H1 (cell line): Measurements from ENCODE around the gene SEL1L3. TPM values are rescaled to one million over a fixed set of nuclear protein-coding genes. Genes with fewer than 3 reads are reported as not detected.

ENCODE experiments used
- CTCF ChIA-PET: fragments of 300-600 bp; sonication (Branson Sonifier 250); formaldehyde crosslinking; loops from one replicate; lab custom pipeline; 2021; ENCODE audit not compliant: partially characterized antibody; lab: Charles Lee
- POLR2A ChIA-PET: fragments of 300-600 bp; sonication (Branson Sonifier 250); formaldehyde crosslinking; loops from one replicate; lab custom pipeline; 2021; ENCODE audit warnings: inconsistent platforms; ENCODE audit not compliant: partially characterized antibody; lab: Charles Lee
- DNase-seq, 2 experiments: peaks; one replicate each; pipeline versions ENCODE4 v3.0.0 to v3.0.0-alpha.2; 2010 to 2022; ENCODE audit warnings: low spot score in 2 of 2, low read depth in 1 of 2, mixed read lengths in 1 of 2
- FAIRE-seq: peaks from 2 replicates; lab custom pipeline; 2011; peaks lifted over from hg19 to GRCh38; lab: Jason Lieb, UNC
- H2AFZ ChIP-seq: 2 replicates; pipeline ENCODE4 v1.8.1; 2012; ENCODE audit warnings: low read length, inconsistent platforms
- H2AK5ac ChIP-seq: 2 replicates; pipeline ENCODE4 v1.6.1; 2013; ENCODE audit warnings: low read depth, low read length
- H2BK120ac ChIP-seq: replicated peaks from 2 replicates; pipeline ENCODE3; 2013; ENCODE audit warnings: low read depth, low read length, inconsistent platforms
- H2BK12ac ChIP-seq: 2 replicates; pipeline ENCODE4 v1.6.1; 2013; ENCODE audit warnings: low read depth, low read length
- H2BK15ac ChIP-seq: 2 replicates; pipeline ENCODE4 v1.6.1; 2013; ENCODE audit warnings: low read length
- H2BK20ac ChIP-seq: 2 replicates; pipeline ENCODE4 v1.6.1; 2013; ENCODE audit warnings: low read length
- H2BK5ac ChIP-seq: 2 replicates; pipeline ENCODE4 v1.6.1; 2013; ENCODE audit warnings: low read depth, low read length
- H3K14ac ChIP-seq: 2 replicates; pipeline ENCODE4 v1.6.1; 2013; ENCODE audit warnings: inconsistent platforms; ENCODE audit not compliant: insufficient read length
- H3K18ac ChIP-seq: 2 replicates; pipeline ENCODE4 v1.6.1; 2013; ENCODE audit warnings: low read length; ENCODE audit errors: extremely low read depth
- H3K23ac ChIP-seq: 2 replicates; pipeline ENCODE4 v1.6.1; 2013; ENCODE audit warnings: inconsistent platforms; ENCODE audit not compliant: insufficient read length
- H3K23me2 ChIP-seq: 2 replicates; pipeline ENCODE4 v1.6.1; 2013; ENCODE audit warnings: low read depth, low read length
- H3K27ac ChIP-seq: 2 replicates; pipeline ENCODE4 v1.6.1; 2011; ENCODE audit warnings: low read depth, low read length, inconsistent platforms
- H3K27me3 ChIP-seq, 4 experiments: replicated peaks in 1 of 4; 1 replicate in 1 of 4; 2 replicates in 3 of 4; pipeline versions ENCODE4 v1.6.1 to v1.8.1; 2011 to 2013; ENCODE audit warnings: low read length in 3 of 4, mild to moderate bottlenecking in 3 of 4, inconsistent platforms in 2 of 4, mixed read lengths in 2 of 4, moderate library complexity in 1 of 4; ENCODE audit not compliant: control insufficient read depth in 3 of 4, insufficient read depth in 3 of 4; ENCODE audit errors: extremely low read depth in 1 of 4
- H3K36me3 ChIP-seq, 4 experiments: 2 replicates each; pipeline versions ENCODE4 v1.6.1 to v1.8.1; 2011 to 2013; ENCODE audit warnings: mild to moderate bottlenecking in 4 of 4, low read length in 3 of 4, moderate library complexity in 2 of 4, control low read depth in 1 of 4, inconsistent platforms in 1 of 4; ENCODE audit not compliant: insufficient read depth in 4 of 4, control insufficient read depth in 2 of 4
- H3K4ac ChIP-seq: replicated peaks from 2 replicates; pipeline ENCODE3; 2013; ENCODE audit warnings: low read length, low read depth, mixed read lengths, inconsistent platforms; ENCODE audit not compliant: insufficient read length
- H3K4me1 ChIP-seq, 4 experiments: replicated peaks in 1 of 4; 1 replicate in 1 of 4; 2 replicates in 3 of 4; pipeline versions ENCODE4 v1.6.1 to v1.8.1; 2011 to 2013; ENCODE audit warnings: low read length in 3 of 4, inconsistent platforms in 2 of 4, mixed read lengths in 1 of 4; ENCODE audit not compliant: insufficient read depth in 4 of 4, control insufficient read depth in 3 of 4
- H3K4me2 ChIP-seq, 2 experiments: 2 replicates each; pipeline versions ENCODE4 v1.6.1 to v1.8.1; 2011 to 2013; ENCODE audit warnings: low read depth in 2 of 2, low read length in 2 of 2, control low read depth in 1 of 2, inconsistent platforms in 1 of 2, mild to moderate bottlenecking in 1 of 2; ENCODE audit not compliant: insufficient read depth in 1 of 2
- H3K4me3 ChIP-seq, 4 experiments: fragments of 200-600, 300-600 bp in 1 of 4; sonication (generic), shearing (Covaris generic), sonication (Bioruptor Twin) in 1 of 4; 2 replicates each; pipeline versions ENCODE4 v1.5.1 to v1.8.1; 2011 to 2016; ENCODE audit warnings: low read length in 4 of 4, low read depth in 3 of 4, control low read depth in 2 of 4, inconsistent platforms in 2 of 4, mild to moderate bottlenecking in 2 of 4, mixed read lengths in 1 of 4, moderate library complexity in 1 of 4; ENCODE audit not compliant: insufficient read depth in 2 of 4; ENCODE audit errors: extremely low read depth in 1 of 4
- H3K56ac ChIP-seq: replicated peaks from 2 replicates; pipeline ENCODE3; 2013; ENCODE audit warnings: low read depth, mild to moderate bottlenecking, mixed read lengths, low read length, inconsistent platforms; ENCODE audit not compliant: insufficient read length
- H3K79me1 ChIP-seq: 2 replicates; pipeline ENCODE4 v1.6.1; 2013; ENCODE audit warnings: low read depth, low read length, control low read depth
- H3K79me2 ChIP-seq, 2 experiments: 2 replicates each; pipeline versions ENCODE4 v1.6.1 to v1.8.1; 2012 to 2013; ENCODE audit warnings: low read length in 2 of 2, mild to moderate bottlenecking in 2 of 2, inconsistent platforms in 1 of 2; ENCODE audit not compliant: insufficient read depth in 2 of 2, control insufficient read depth in 1 of 2
- H3K9ac ChIP-seq, 4 experiments: replicated peaks in 1 of 4; 1 replicate in 1 of 4; 2 replicates in 3 of 4; pipeline versions ENCODE4 v1.6.1 to v1.8.1; 2011 to 2013; ENCODE audit warnings: low read depth in 3 of 4, low read length in 3 of 4, control low read depth in 2 of 4, mild to moderate bottlenecking in 2 of 4, moderate library complexity in 2 of 4, inconsistent platforms in 1 of 4; ENCODE audit errors: extremely low read depth in 1 of 4
- H3K9me3 ChIP-seq, 2 experiments: 2 replicates each; pipeline versions ENCODE4 v1.6.1 to v1.8.1; 2012 to 2013; ENCODE audit warnings: mild to moderate bottlenecking in 2 of 2, moderate library complexity in 2 of 2, control low read depth in 1 of 2, inconsistent platforms in 1 of 2, low read depth in 1 of 2, low read length in 1 of 2, mixed read lengths in 1 of 2; ENCODE audit not compliant: insufficient read depth in 2 of 2
- H4K20me1 ChIP-seq, 2 experiments: replicated peaks in 1 of 2; 2 replicates each; pipeline versions ENCODE3 to v1.8.1; 2011 to 2013; ENCODE audit warnings: inconsistent platforms in 2 of 2, low read length in 2 of 2, mild to moderate bottlenecking in 1 of 2; ENCODE audit not compliant: insufficient read depth in 2 of 2, control insufficient read depth in 1 of 2
- H4K5ac ChIP-seq: 2 replicates; pipeline ENCODE4 v1.6.1; 2013; ENCODE audit warnings: low read length, low read depth, mixed read lengths, inconsistent platforms; ENCODE audit not compliant: insufficient read length
- H4K8ac ChIP-seq: 2 replicates; pipeline ENCODE4 v1.8.0; 2013; ENCODE audit warnings: mild to moderate bottlenecking, moderate library complexity, low read length, inconsistent platforms; ENCODE audit not compliant: insufficient read depth; ENCODE audit errors: extremely low read depth
- H4K91ac ChIP-seq: replicated peaks from 2 replicates; pipeline ENCODE3; 2013; ENCODE audit warnings: low read length, mixed read lengths, inconsistent platforms; ENCODE audit not compliant: insufficient read length
- ASH2L ChIP-seq: fragments of 200-600, 300-600 bp; sonication (generic); IDR thresholded peaks from one replicate; pipeline ENCODE4 v1.7.1; 2017; ENCODE audit warnings: low read length
- BCL11A ChIP-seq, 2 experiments: IDR thresholded peaks; one replicate each; pipeline ENCODE4 v1.6.1; 2011; ENCODE audit warnings: low read depth in 2 of 2, low read length in 2 of 2, mild to moderate bottlenecking in 2 of 2
- CBX8 ChIP-seq: fragments of 300-800, 300-1000 bp; sonication (generic); IDR thresholded peaks from 2 replicates; pipeline ENCODE4 v1.7.1; 2016; ENCODE audit warnings: low read depth, low read length, borderline replicate concordance
- GABPA ChIP-seq: IDR thresholded peaks from 2 replicates; pipeline ENCODE4 v1.6.1; 2011; ENCODE audit warnings: mild to moderate bottlenecking, low read length, moderate library complexity, borderline replicate concordance; ENCODE audit not compliant: insufficient read depth
- JUND ChIP-seq: IDR thresholded peaks from 2 replicates; pipeline ENCODE4 v1.6.1; 2011; ENCODE audit warnings: mild to moderate bottlenecking, improper control_type of control experiment, low read length
- KDM5A ChIP-seq: fragments of 200-600 bp; IDR thresholded peaks from 2 replicates; pipeline ENCODE4 v1.7.1; 2012; ENCODE audit warnings: mild to moderate bottlenecking, low read length, inconsistent platforms, mixed read lengths
- NANOG ChIP-seq: IDR thresholded peaks from 2 replicates; pipeline ENCODE4 v1.6.1; 2011; ENCODE audit warnings: low read length, low read depth, mild to moderate bottlenecking, inconsistent platforms; ENCODE audit not compliant: insufficient read depth, poor library complexity, severe bottlenecking
- POLR2A ChIP-seq, 2 experiments: IDR thresholded peaks; 1 replicate in 1 of 2; 2 replicates in 1 of 2; pipeline ENCODE4 v1.6.1; 2011; ENCODE audit warnings: low read depth in 2 of 2, low read length in 2 of 2, mild to moderate bottlenecking in 2 of 2; ENCODE audit errors: control extremely low read depth in 1 of 2
- RBBP5 ChIP-seq: IDR thresholded peaks from 2 replicates; pipeline ENCODE4 v1.7.1; 2012; ENCODE audit warnings: low read depth, mild to moderate bottlenecking, inconsistent platforms, low read length, moderate library complexity, borderline replicate concordance
- RFX5 ChIP-seq: IDR thresholded peaks from 2 replicates; pipeline ENCODE4 v1.6.1; 2011; ENCODE audit warnings: low read depth, low read length, improper control_type of control experiment, borderline replicate concordance
- WGBS, 2 experiments: shearing (Covaris generic) in 1 of 2; methylation state at CpG; one replicate each; pipeline versions ENCODE4 v1.1.6 to v1.1.7; 2013 to 2015; ENCODE audit warnings: low lambda C conversion rate in 2 of 2, mixed read lengths in 2 of 2, inconsistent platforms in 1 of 2, low coverage in 1 of 2, missing lambda C conversion rate in 1 of 2; ENCODE audit not compliant: insufficient replicate concordance in 2 of 2, insufficient coverage in 1 of 2, insufficient read length in 1 of 2; ENCODE audit errors: extremely low coverage in 1 of 2, missing lambda C conversion rate in 1 of 2; 5-methylcytosine and 5-hydroxymethylcytosine counted together
- polyA plus RNA-seq, 7 experiments: library from polyadenylated mRNA; depleted of rRNA in 3 of 7; stranded (reverse) in 5 of 7; unstranded in 2 of 7; fragments of >200 nt in 5 of 7; fragments of 200-250 nt in 2 of 7; gene quantifications; 1 replicate in 5 of 7; 2 replicates in 1 of 7; 4 replicates in 1 of 7; pipeline versions ENCODE4 v1.2.1 to v1.2.3, GENCODE V29; 2011 to 2013; ENCODE audit warnings: missing spikeins in 2 of 7, mixed read lengths in 2 of 7
- total RNA-seq: library from RNA; stranded (reverse); fragmentation: NEBNext Ultra II Directional; extraction: Animal tissue kit (Norgen Biotek cat#: 25700); gene quantifications from 2 replicates; pipeline ENCODE4 v1.2.1, GENCODE V29; 2021
- TF ChIP-seq, protein P1 (sequence below): IDR thresholded peaks from 2 replicates; pipeline ENCODE4 v1.6.1; 2012; ENCODE audit warnings: low read length, inconsistent platforms

SEL1L3 gene
- total and polyA plus RNA-seq, 2 of the 8 experiments (the other 6 are each of a cell fraction or from before 2014, with no cell fraction given) = 18.2 to 54.0 TPM

DNA sequence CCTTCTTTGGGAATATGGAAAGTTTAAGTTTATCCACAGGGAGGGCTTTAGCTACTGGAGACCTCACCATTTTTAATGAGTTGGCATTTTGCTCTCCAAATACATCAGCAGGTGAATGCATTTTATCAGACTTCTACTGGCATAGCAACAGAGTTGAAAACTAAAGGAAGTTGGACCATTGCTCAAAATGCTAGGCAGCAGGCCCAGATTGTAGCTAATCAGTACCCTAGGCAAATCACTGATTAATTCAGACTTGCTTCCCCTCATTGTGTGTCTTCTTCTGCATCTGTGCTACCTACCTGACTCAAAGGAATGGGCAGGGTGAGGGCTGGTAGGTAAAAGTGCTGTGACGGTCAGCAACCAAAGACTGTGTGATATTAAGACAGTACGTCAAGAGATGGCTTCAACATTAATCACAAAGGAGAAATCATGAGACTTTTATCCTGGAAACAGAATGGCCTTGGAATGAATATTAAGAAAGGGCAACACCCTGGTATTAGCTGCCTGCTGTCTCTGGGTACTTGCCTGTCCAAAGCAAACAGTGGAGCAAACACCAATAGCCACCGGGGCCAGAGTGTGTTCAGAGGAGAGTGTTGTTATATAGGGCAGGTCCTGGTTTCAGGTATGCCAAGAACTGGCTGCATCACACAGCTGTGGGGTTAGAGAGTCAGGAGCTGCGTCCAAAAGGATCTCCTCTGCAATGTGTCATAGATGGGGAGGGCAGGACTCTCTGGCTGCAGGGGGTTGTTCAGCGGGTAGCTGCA lies 34.2 kb upstream of the SEL1L3 start:
- 0 out of 2 replicates have a peak overlapping the region, but pooled peaks have one; percentile 10 for H2AK5ac ChIP-seq
- no peak overlapping the region for H3K9ac ChIP-seq
- FAIRE-seq (no peak), DNase-seq (no peak)
- no peak overlapping the region for H2BK5ac ChIP-seq
- peaks cover 0 to 2% (median 0%) of the 10 kb centered on the region in 4 experiments; a peak in 1 of 7 replicates for H3K27me3 ChIP-seq
- H2BK120ac ChIP-seq = no peak overlapping the region
- ChIA-PET CTCF (no interaction called here), POLR2A (interaction anchor here (0.9 kb wide), 1 partner anchor 16 kb away, joined by 3 read pairs; no protein-coding TSS in a partner anchor)
- no peak overlapping the region for H3K23ac ChIP-seq
- H3K79me2 ChIP-seq = no peaks in the 10 kb centered on the region
- no peaks in the 10 kb centered on the region for H4K20me1 ChIP-seq
- H2BK12ac ChIP-seq = no peak overlapping the region
- no peak overlapping the region for H2AFZ ChIP-seq
- no peak overlapping the region for H3K4ac ChIP-seq
- H3K18ac ChIP-seq = no peak overlapping the region
- no peaks in the 10 kb centered on the region for H3K23me2 ChIP-seq
- no peaks in the 10 kb centered on the region for H3K36me3 ChIP-seq
- H3K79me1 ChIP-seq = no peaks in the 10 kb centered on the region
- H3K56ac ChIP-seq = no peak overlapping the region
- no peak overlapping the region for H3K27ac ChIP-seq
- WGBS, 2 experiments = 86% methylated on average over 5 of the region's 5 CpGs; no CpG with 5 or more reads in 1 of the 2 experiments
- H4K8ac ChIP-seq = no peak overlapping the region
- no peaks in the 10 kb centered on the region for H3K9me3 ChIP-seq
- H2BK20ac ChIP-seq = no peak overlapping the region
- peaks cover 0 to 4% (median 1%) of the 10 kb centered on the region in 4 experiments; a peak in 3 of 7 replicates for H3K4me1 ChIP-seq
- H4K5ac ChIP-seq = no peak overlapping the region
- no peak overlapping the region for H3K4me3 ChIP-seq
- H4K91ac ChIP-seq = no peak overlapping the region
- H3K4me2 ChIP-seq = no peak overlapping the region
- no peak overlapping the region for H3K14ac ChIP-seq
- no peak overlapping the region for H2BK15ac ChIP-seq
- TF ChIP-seq GABPA (no peak), RBBP5 (no peak), KDM5A (no peak), BCL11A (IDR thresholded peaks at IDR 0.05; ENCODE audit: low read depth in 2 of 2, low read length in 2 of 2) (no peak), ASH2L (no peak), POLR2A (IDR thresholded peaks at IDR 0.05; ENCODE audit: control extremely low read depth in 1 of 2, low read depth in 2 of 2, low read length in 2 of 2) (no peak), NANOG (no peak), RFX5 (no peak), JUND (no peak), CBX8 (no peak)
- TF ChIP-seq, protein P1, sequence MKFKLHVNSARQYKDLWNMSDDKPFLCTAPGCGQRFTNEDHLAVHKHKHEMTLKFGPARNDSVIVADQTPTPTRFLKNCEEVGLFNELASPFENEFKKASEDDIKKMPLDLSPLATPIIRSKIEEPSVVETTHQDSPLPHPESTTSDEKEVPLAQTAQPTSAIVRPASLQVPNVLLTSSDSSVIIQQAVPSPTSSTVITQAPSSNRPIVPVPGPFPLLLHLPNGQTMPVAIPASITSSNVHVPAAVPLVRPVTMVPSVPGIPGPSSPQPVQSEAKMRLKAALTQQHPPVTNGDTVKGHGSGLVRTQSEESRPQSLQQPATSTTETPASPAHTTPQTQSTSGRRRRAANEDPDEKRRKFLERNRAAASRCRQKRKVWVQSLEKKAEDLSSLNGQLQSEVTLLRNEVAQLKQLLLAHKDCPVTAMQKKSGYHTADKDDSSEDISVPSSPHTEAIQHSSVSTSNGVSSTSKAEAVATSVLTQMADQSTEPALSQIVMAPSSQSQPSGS = no peak
